Mesenchymal stem cell (in vitro differentiated cells and primary cell): ENCODE results near the gene ERGIC1.

Source experiments
- DNase-seq: peaks from one replicate; pipeline ENCODE4 v3.0.0-alpha.2; 2013
- H2AFZ ChIP-seq: one replicate; pipeline ENCODE4 v1.6.1; 2013; ENCODE audit warnings: low read depth, mild to moderate bottlenecking, control low read depth, inconsistent platforms, low read length, moderate library complexity
- H2AK5ac ChIP-seq: 2 replicates; pipeline ENCODE4 v1.6.1; 2013; ENCODE audit warnings: low read length, moderate library complexity, mild to moderate bottlenecking, inconsistent platforms; ENCODE audit not compliant: severe bottlenecking
- H2BK120ac ChIP-seq: one replicate; pipeline ENCODE4 v1.6.1; 2013; ENCODE audit warnings: low read depth, mild to moderate bottlenecking, inconsistent platforms, low read length, moderate library complexity
- H2BK12ac ChIP-seq, 2 experiments: one replicate each; pipeline ENCODE4 v1.6.1; 2013; ENCODE audit warnings: inconsistent platforms in 2 of 2, low read length in 2 of 2, mild to moderate bottlenecking in 2 of 2, moderate library complexity in 2 of 2, control low read depth in 1 of 2
- H2BK15ac ChIP-seq: one replicate; pipeline ENCODE4 v1.6.1; 2013; ENCODE audit warnings: mild to moderate bottlenecking, low read depth, inconsistent platforms; ENCODE audit not compliant: poor library complexity, severe bottlenecking
- H2BK5ac ChIP-seq: 2 replicates; pipeline ENCODE4 v1.6.1; 2013; ENCODE audit warnings: low read depth, mild to moderate bottlenecking, low read length, control low read depth, inconsistent platforms; ENCODE audit not compliant: poor library complexity, severe bottlenecking
- H3K14ac ChIP-seq, 2 experiments: one replicate each; pipeline ENCODE4 v1.6.1; 2013; ENCODE audit warnings: inconsistent platforms in 2 of 2, low read length in 2 of 2, control low read depth in 1 of 2, mild to moderate bottlenecking in 1 of 2, moderate library complexity in 1 of 2
- H3K18ac ChIP-seq, 2 experiments: one replicate each; pipeline ENCODE4 v1.6.1; 2013; ENCODE audit warnings: inconsistent platforms in 2 of 2, low read length in 2 of 2, control low read depth in 1 of 2, low read depth in 1 of 2, mild to moderate bottlenecking in 1 of 2
- H3K23ac ChIP-seq, 2 experiments: one replicate each; pipeline ENCODE4 v1.6.1; 2013; ENCODE audit warnings: inconsistent platforms in 2 of 2, low read length in 2 of 2, mild to moderate bottlenecking in 2 of 2, moderate library complexity in 2 of 2, control low read depth in 1 of 2
- H3K27ac ChIP-seq: 2 replicates; pipeline ENCODE4 v1.5.1; 2013; ENCODE audit warnings: mild to moderate bottlenecking, moderate library complexity, low read length, control low read depth, inconsistent platforms; ENCODE audit not compliant: poor library complexity, severe bottlenecking
- H3K27me3 ChIP-seq, 2 experiments: 2 replicates each; pipeline versions ENCODE4 v1.6.1 to v1.7.0; 2013; ENCODE audit warnings: low read length in 2 of 2, mild to moderate bottlenecking in 2 of 2, moderate library complexity in 2 of 2, control low read depth in 1 of 2, inconsistent platforms in 1 of 2; ENCODE audit not compliant: control insufficient read depth in 1 of 2, insufficient read depth in 1 of 2
- H3K36me3 ChIP-seq, 2 experiments: 2 replicates each; pipeline versions ENCODE4 v1.6.1 to v1.7.0; 2013; ENCODE audit warnings: low read length in 2 of 2, control low read depth in 1 of 2, inconsistent platforms in 1 of 2, low read depth in 1 of 2, mild to moderate bottlenecking in 1 of 2; ENCODE audit not compliant: insufficient read depth in 2 of 2, control insufficient read depth in 1 of 2
- H3K4ac ChIP-seq, 2 experiments: one replicate each; pipeline ENCODE4 v1.6.1; 2013; ENCODE audit warnings: inconsistent platforms in 2 of 2, low read length in 2 of 2, mild to moderate bottlenecking in 2 of 2, moderate library complexity in 2 of 2, control low read depth in 1 of 2, low read depth in 1 of 2
- H3K4me1 ChIP-seq: 2 replicates; pipeline ENCODE4 v1.6.1; 2013; ENCODE audit warnings: low read depth, low read length, control low read depth; ENCODE audit not compliant: control insufficient read depth, insufficient read depth
- H3K4me2 ChIP-seq: 2 replicates; pipeline ENCODE4 v1.6.1; 2013; ENCODE audit warnings: low read length, mild to moderate bottlenecking, inconsistent platforms; ENCODE audit not compliant: poor library complexity, severe bottlenecking
- H3K4me3 ChIP-seq, 2 experiments: 2 replicates each; pipeline versions ENCODE4 v1.5.1 to v1.7.0; 2013; ENCODE audit warnings: low read length in 2 of 2, mild to moderate bottlenecking in 2 of 2, control low read depth in 1 of 2, low read depth in 1 of 2; ENCODE audit not compliant: insufficient read depth in 1 of 2
- H3K79me1 ChIP-seq: replicated peaks from 2 replicates; pipeline ENCODE4 v1.6.1; 2013; ENCODE audit warnings: mild to moderate bottlenecking, control low read depth, low read length, inconsistent platforms; ENCODE audit not compliant: poor library complexity, severe bottlenecking
- H3K9ac ChIP-seq: 2 replicates; pipeline ENCODE4 v1.7.0; 2013; ENCODE audit warnings: mild to moderate bottlenecking, low read length, moderate library complexity
- H3K9me3 ChIP-seq: 2 replicates; pipeline ENCODE4 v1.7.0; 2013; ENCODE audit warnings: mild to moderate bottlenecking, low read length; ENCODE audit not compliant: control insufficient read depth
- H4K8ac ChIP-seq: one replicate; pipeline ENCODE4 v1.6.1; 2013; ENCODE audit warnings: inconsistent platforms, mild to moderate bottlenecking, low read length, moderate library complexity
- H4K91ac ChIP-seq: one replicate; pipeline ENCODE4 v1.6.1; 2013; ENCODE audit warnings: mild to moderate bottlenecking, low read length, inconsistent platforms
- whole genome bisulfite sequencing: methylation state at CpG from one replicate; pipeline ENCODE4 v1.1.7; 2013; ENCODE audit warnings: mixed read lengths; 5-methylcytosine and 5-hydroxymethylcytosine counted together

The ERGIC1 gene

DNA sequence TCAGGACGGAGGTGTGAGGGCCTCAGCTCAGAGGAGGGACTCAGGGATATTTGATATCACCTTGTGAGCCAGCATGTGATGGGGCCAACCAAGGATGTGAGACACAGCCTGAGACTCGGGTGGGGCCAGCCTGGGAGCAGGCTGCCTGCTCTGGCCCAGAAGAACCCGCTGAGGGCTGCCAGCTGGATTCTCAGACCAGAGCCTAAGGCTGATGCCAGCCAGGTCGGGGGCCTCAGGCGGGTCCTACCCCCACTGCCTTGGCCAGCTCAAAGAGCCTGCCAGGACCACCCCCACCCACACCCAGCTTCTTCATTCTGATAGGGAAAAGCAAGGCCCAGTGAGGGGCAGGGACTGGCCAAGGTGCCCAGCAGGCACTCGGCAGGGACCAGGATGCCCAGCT lies 42.8 kb upstream of the ERGIC1 start:
- no peak for DNase-seq

DNA sequence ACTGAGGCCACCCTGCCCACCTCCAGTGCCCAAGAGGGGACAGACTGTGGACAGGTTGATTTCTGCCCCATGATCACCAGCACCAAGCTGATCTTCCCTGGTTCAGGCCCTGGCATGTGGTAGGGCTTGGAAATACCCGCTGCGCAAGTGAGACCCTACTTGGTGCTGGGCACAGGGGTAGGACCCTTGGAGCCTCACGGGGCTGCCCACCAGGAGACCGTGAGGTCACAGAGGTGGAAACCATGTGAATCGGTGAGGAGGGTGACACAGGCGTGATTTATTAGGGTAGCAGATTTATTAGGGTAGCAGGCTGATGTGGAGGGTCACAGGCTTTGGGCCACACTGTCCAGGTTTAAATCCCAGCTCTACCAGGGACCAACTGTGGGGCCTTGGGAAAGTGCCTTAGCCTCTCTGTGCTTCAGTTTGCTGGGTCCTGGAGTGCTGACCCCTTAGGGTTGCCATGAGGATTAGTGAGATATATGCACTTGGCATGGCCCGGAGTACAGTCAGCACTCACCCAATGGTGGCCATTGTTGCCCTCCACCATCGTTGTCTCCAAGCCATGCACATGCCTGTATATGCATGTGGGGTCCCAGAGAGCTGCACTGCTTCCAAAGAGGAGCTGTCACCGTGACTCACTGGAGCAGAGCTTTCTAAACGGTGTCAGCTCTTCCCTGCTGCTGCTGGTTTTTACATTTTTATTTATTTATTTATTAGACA lies 42.2 kb upstream of the ERGIC1 start:
- H3K4me1 ChIP-seq: peaks cover 30% of the 10 kb centered on the region
- H3K14ac ChIP-seq: no peak overlapping the region
- H3K27ac ChIP-seq: no peak overlapping the region
- H3K4ac ChIP-seq: peak overlapping the region in 1 of 2 experiments; percentile 47
- DNase-seq: peak; percentile 36
- no peak overlapping the region for H3K9ac ChIP-seq
- no peak overlapping the region for H3K4me2 ChIP-seq
- no peaks in the 10 kb centered on the region for H3K9me3 ChIP-seq
- H3K36me3 ChIP-seq: no peaks in the 10 kb centered on the region
- peak overlapping the region; percentile 82 to 83 for H2BK12ac ChIP-seq
- H3K18ac ChIP-seq: peak overlapping the region; percentile 3 to 70
- H3K27me3 ChIP-seq: no peaks in the 10 kb centered on the region
- peak overlapping the region; percentile 65 for H4K91ac ChIP-seq
- H2BK15ac ChIP-seq: no peak overlapping the region
- H2AK5ac ChIP-seq: peak overlapping the region; percentile 53
- H3K4me3 ChIP-seq: no peak overlapping the region
- H2AFZ ChIP-seq: no peak overlapping the region
- H2BK120ac ChIP-seq: no peak overlapping the region
- H3K79me1 ChIP-seq: no peaks in the 10 kb centered on the region
- no peak overlapping the region for H3K23ac ChIP-seq
- H2BK5ac ChIP-seq: no peak overlapping the region
- H4K8ac ChIP-seq: peak overlapping the region; percentile 81
- WGBS: 87% methylated on average over 10 of the region's 10 CpGs

More for the DNA sequence above, 42.8 kb upstream of the ERGIC1 start:
- Histone ChIP-seq H3K27me3 (no peaks in the 10 kb centered on the region), H3K23ac (no peak overlapping the region), H2BK12ac (peak overlapping the region; percentile 82 to 83), H3K18ac (peak overlapping the region; percentile 3 to 70), H4K91ac (peak overlapping the region; percentile 65), H4K8ac (peak overlapping the region; percentile 81), H3K79me1 (no peaks in the 10 kb centered on the region), H2AK5ac (peak overlapping the region; percentile 53), H3K9me3 (no peaks in the 10 kb centered on the region), H3K36me3 (no peaks in the 10 kb centered on the region), H3K4me1 (peaks cover 30% of the 10 kb centered on the region), H2AFZ (no peak overlapping the region), H3K4me3 (no peak overlapping the region), H3K27ac (no peak overlapping the region), H2BK15ac (peak overlapping the region; percentile 68), H3K9ac (no peak overlapping the region), H2BK5ac (no peak overlapping the region), H2BK120ac (no peak overlapping the region), H3K4me2 (no peak overlapping the region), H3K4ac (peak overlapping the region in 1 of 2 experiments; percentile 47), H3K14ac (no peak overlapping the region)
- WGBS: 88% methylated on average over 6 of the region's 6 CpGs

GRCh38 chr5:172792701-172793570 lies 41.1 kb upstream of the ERGIC1 start:
- H4K91ac ChIP-seq: no peak overlapping the region
- no peak overlapping the region for H3K14ac ChIP-seq
- no peak overlapping the region for H3K27ac ChIP-seq
- H3K23ac ChIP-seq: no peak overlapping the region
- H2BK5ac ChIP-seq: no peak overlapping the region
- peaks cover 32% of the 10 kb centered on the region for H3K4me1 ChIP-seq
- H3K79me1 ChIP-seq: no peaks in the 10 kb centered on the region
- no peak overlapping the region for H3K4me2 ChIP-seq
- H3K18ac ChIP-seq: peak overlapping the region in 1 of 2 experiments; percentile 14
- no peak overlapping the region for H4K8ac ChIP-seq
- H3K4me3 ChIP-seq: peak overlapping the region in 1 of 2 experiments; percentile 23
- no peaks in the 10 kb centered on the region for H3K36me3 ChIP-seq
- peak overlapping the region in 1 of 2 experiments; percentile 15 for H3K4ac ChIP-seq
- peak overlapping the region in 1 of 2 experiments; percentile 12 for H2BK12ac ChIP-seq
- 81% methylated on average over 13 of the region's 13 CpGs for WGBS
- H3K9me3 ChIP-seq: no peaks in the 10 kb centered on the region
- no peaks in the 10 kb centered on the region for H3K27me3 ChIP-seq
- H2BK120ac ChIP-seq: no peak overlapping the region
- no peak overlapping the region for H2AFZ ChIP-seq
- no peak overlapping the region for H2BK15ac ChIP-seq
- H3K9ac ChIP-seq: no peak overlapping the region
- H2AK5ac ChIP-seq: no peak overlapping the region
- no peak for DNase-seq
